Measurements from ENCODE around the gene UTF1.
"Not testable (repeated sequence)": the region's sequence is repeated elsewhere in the genome, so short reads cannot be mapped to it uniquely, and the experiment has no call there.

Gene UTF1

GRCh38 chr10:133249094-133249780 is 19.2 kb downstream of the UTF1 start:
- DNase-seq: no peak

- DNase-seq: no peak
Measured at GRCh38 chr10:133249975-133250754, 20.1 kb downstream of the UTF1 start.

GRCh38 chr10:133251388-133252222 is 21.6 kb downstream of the UTF1 start:
- no peak for DNase-seq

- DNase-seq: no peak
Measured at GRCh38 chr10:133252223-133252552, 22.2 kb downstream of the UTF1 start.

- no peak for DNase-seq
Measured at GRCh38 chr10:133253361-133253955, 23.4 kb downstream of the UTF1 start.

GRCh38 chr10:133254421-133255120 is 24.6 kb downstream of the UTF1 start:
- no peak for DNase-seq

- DNase-seq: no peak
Measured at GRCh38 chr10:133255323-133255722, 25.3 kb downstream of the UTF1 start.

GRCh38 chr10:133257489-133258065 is 27.6 kb downstream of the UTF1 start:
- no peak for DNase-seq

- DNase-seq: no peak
Measured at GRCh38 chr10:133258066-133258817, 28.2 kb downstream of the UTF1 start.

GRCh38 chr10:133258818-133259601 is 29.0 kb downstream of the UTF1 start:
- peak; percentile 77 for DNase-seq

- no peak for DNase-seq
Measured at GRCh38 chr10:133259602-133259989, 29.6 kb downstream of the UTF1 start.

GRCh38 chr10:133260895-133261725 is 31.1 kb downstream of the UTF1 start:
- DNase-seq: peak; percentile 69

- peak; percentile 80 for DNase-seq
Measured at GRCh38 chr10:133261726-133262325, 31.8 kb downstream of the UTF1 start.

GRCh38 chr10:133262696-133263095 is 32.7 kb downstream of the UTF1 start:
- no peak for DNase-seq

- no peak for DNase-seq
Measured at GRCh38 chr10:133263674-133264073, 33.7 kb downstream of the UTF1 start.

- no peak for DNase-seq
Measured at GRCh38 chr10:133264461-133264860, 34.4 kb downstream of the UTF1 start.

GRCh38 chr10:133265052-133265451 is 35.0 kb downstream of the UTF1 start:
- not testable (repeated sequence) for DNase-seq

GRCh38 chr10:133266056-133266795 is 36.2 kb downstream of the UTF1 start:
- DNase-seq: no peak
